ENCODE data around the gene CFAP73. TPM values are rescaled to one million over a fixed set of nuclear protein-coding genes. Genes with fewer than 3 reads are reported as not detected.
"Not testable (repeated sequence)": the region's sequence is repeated elsewhere in the genome, so short reads cannot be mapped to it uniquely, and the experiment has no call there.

Gene CFAP73
- total RNA-seq, 4 donors from 2014 or later, result 0.56 TPM; not detected in 3

- Histone ChIP-seq H3K9me3 (no peaks in the 10 kb centered on the region), H3K4me3 (replicated peaks in 1 of 3) (no peak overlapping the region), H3K4me1 (peaks cover 64 to 66% of the 10 kb centered on the region in 2 donors), H3K27me3 (no peaks in the 10 kb centered on the region), H3K27ac (peak overlapping the region; percentile 60 to 83 (median 80)), H3K36me3 (no peaks in the 10 kb centered on the region)
- 81 to 91% methylated on average over 12 of the region's 12 CpGs for WGBS, 2 donors
- TF ChIP-seq CTCF (IDR thresholded peaks at IDR 0.05), result peak in 1 of 6 experiments; percentile 14
- TF ChIP-seq POLR2A (IDR thresholded peaks at IDR 0.05), result no peak
- DNase-seq, result peak in 1 of 2 donors; percentile 68
- intact Hi-C loops (cut with DNase I), result no loop called here
Measured at GRCh38 chr12:113137861-113138783, 11.4 kb upstream of the CFAP73 start.

GRCh38 chr12:113138826-113139225 lies 10.7 kb upstream of the CFAP73 start:
- 33 to 50% methylated on average over 1 to 3 of the region's 3 CpGs for WGBS, 2 donors
- H3K36me3 ChIP-seq, result no peaks in the 10 kb centered on the region
- peaks cover 59% of the 10 kb centered on the region in 2 donors for H3K4me1 ChIP-seq
- no peaks in the 10 kb centered on the region for H3K9me3 ChIP-seq
- no peak overlapping the region for H3K4me3 ChIP-seq (replicated peaks in 1 of 3)
- peak; percentile 93 to 94 for DNase-seq
- TF ChIP-seq POLR2A (IDR thresholded peaks at IDR 0.05) (no peak), CTCF (IDR thresholded peaks at IDR 0.05) (no peak)
- intact Hi-C loops (cut with DNase I), result no loop called here
- peak overlapping the region; percentile 60 to 83 (median 80) for H3K27ac ChIP-seq
- H3K27me3 ChIP-seq, result no peaks in the 10 kb centered on the region

GRCh38 chr12:113140706-113141105 lies 8.8 kb upstream of the CFAP73 start:
- DNase-seq, result peak; percentile 52 to 67
- Histone ChIP-seq H3K4me3 (replicated peaks in 1 of 3) (no peak overlapping the region), H3K9me3 (no peaks in the 10 kb centered on the region), H3K27ac (peak overlapping the region; percentile 60 to 80 (median 68)), H3K27me3 (no peaks in the 10 kb centered on the region), H3K36me3 (no peaks in the 10 kb centered on the region), H3K4me1 (peaks cover 52 to 55% of the 10 kb centered on the region in 2 donors)
- intact Hi-C loops (cut with DNase I), result no loop called here
- WGBS, 2 donors, result 64% methylated on average over 7 of the region's 7 CpGs
- TF ChIP-seq CTCF (IDR thresholded peaks at IDR 0.05), result no peak
- no peak for TF ChIP-seq POLR2A (IDR thresholded peaks at IDR 0.05)

GRCh38 chr12:113141716-113142115 lies 7.8 kb upstream of the CFAP73 start:
- Histone ChIP-seq H3K27ac (peak overlapping the region; percentile 60 to 89 (median 80)), H3K4me1 (peaks cover 46 to 50% of the 10 kb centered on the region in 2 donors)
- WGBS, 2 donors, result 71 to 89% methylated on average over 3 of the region's 3 CpGs
- DNase-seq; H3K9me3 ChIP-seq; intact Hi-C loops (cut with DNase I); H3K27me3 ChIP-seq; H3K36me3 ChIP-seq; H3K4me3 ChIP-seq (replicated peaks in 1 of 3): not testable (repeated sequence)

GRCh38 chr12:113142173-113142885 lies 7.2 kb upstream of the CFAP73 start:
- H3K4me1 ChIP-seq, result peaks cover 46 to 50% of the 10 kb centered on the region in 2 donors
- H3K27me3 ChIP-seq, result no peaks in the 10 kb centered on the region
- peak overlapping the region; percentile 60 to 89 (median 80) for H3K27ac ChIP-seq
- intact Hi-C loops (cut with DNase I), result no loop called here
- TF ChIP-seq POLR2A (IDR thresholded peaks at IDR 0.05) (peak in 1 of 2 donors; percentile 23), CTCF (IDR thresholded peaks at IDR 0.05) (no peak)
- no peaks in the 10 kb centered on the region for H3K9me3 ChIP-seq
- H3K36me3 ChIP-seq, result no peaks in the 10 kb centered on the region
- WGBS, 2 donors, result 52 to 64% methylated on average over 14 to 16 of the region's 17 CpGs
- peak; percentile 94 to 95 for DNase-seq
- H3K4me3 ChIP-seq (replicated peaks in 1 of 3), result no peak overlapping the region
